ENCODE measurements around the gene GRID1. TPM values are rescaled to one million over a fixed set of nuclear protein-coding genes. Genes with fewer than 3 reads are reported as not detected.

GRID1 gene
- total RNA-seq, 4 donors from 2014 or later = 0.03 to 2.7 (median 0.49) TPM

DNA sequence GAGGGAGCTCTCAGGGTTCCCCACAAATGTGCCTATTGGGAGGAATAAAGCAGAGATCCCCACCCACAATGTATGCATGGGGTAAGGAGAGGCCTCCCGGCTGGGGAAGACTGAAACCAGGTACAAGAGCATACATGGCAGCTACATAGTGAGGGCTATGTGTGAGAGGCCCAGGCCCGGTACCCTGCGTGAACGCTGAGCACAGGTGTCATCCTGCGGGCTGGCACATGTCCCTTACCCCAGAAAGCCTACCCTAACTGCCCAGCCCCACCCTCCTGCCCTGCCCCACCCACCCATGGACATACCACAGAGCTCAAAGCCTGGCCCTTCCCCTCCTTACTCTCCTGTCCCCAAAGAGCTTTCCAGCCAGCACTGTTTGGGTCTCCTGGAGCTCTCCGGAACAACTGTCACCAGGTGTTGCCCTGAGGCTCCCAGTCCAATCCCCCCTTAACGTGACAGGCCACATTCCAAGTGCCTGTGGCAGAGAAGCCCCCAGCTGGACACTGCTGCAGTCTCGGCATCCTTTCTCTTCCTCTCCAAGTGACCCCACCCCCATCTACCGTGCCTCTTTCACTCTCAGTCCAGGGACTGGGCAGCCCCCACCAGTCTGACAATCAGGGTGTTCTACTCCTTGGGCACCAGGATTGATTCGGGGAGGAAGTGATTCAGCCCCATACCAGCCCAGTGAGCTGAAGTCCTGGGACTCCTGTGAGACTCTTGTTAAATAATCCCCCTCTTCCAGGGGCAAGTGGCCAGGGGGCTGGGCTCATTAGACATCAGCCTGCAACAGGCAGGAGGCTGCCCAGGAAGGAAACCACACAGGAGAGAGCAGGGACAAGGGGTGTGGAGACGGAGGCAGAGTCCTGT lies 19.6 kb downstream of the GRID1 start:
- no peaks in the 10 kb centered on the region for H3K4me1 ChIP-seq
- H3K9me3 ChIP-seq = no peaks in the 10 kb centered on the region
- H3K27ac ChIP-seq = no peak overlapping the region
- no peak for DNase-seq
- H3K27me3 ChIP-seq = no peaks in the 10 kb centered on the region
- TF ChIP-seq POLR2A (IDR thresholded peaks at IDR 0.05) (no peak), CTCF (IDR thresholded peaks at IDR 0.05) (no peak)
- H3K36me3 ChIP-seq = no peaks in the 10 kb centered on the region
- intact Hi-C loops (cut with DNase I) = no loop called here
- H3K4me3 ChIP-seq = no peak overlapping the region
- 60 to 79% methylated on average over 6 to 10 of the region's 11 CpGs for whole genome bisulfite sequencing, 2 donors

GRCh38 chr10:86345859-86346798 lies 20.5 kb downstream of the GRID1 start:
- no peak for TF ChIP-seq POLR2A (IDR thresholded peaks at IDR 0.05)
- TF ChIP-seq CTCF (IDR thresholded peaks at IDR 0.05) = no peak
- WGBS, 2 donors = 51 to 55% methylated on average over 7 to 8 of the region's 13 CpGs
- Histone ChIP-seq H3K27ac (no peak overlapping the region), H3K36me3 (no peaks in the 10 kb centered on the region), H3K27me3 (no peaks in the 10 kb centered on the region), H3K4me3 (no peak overlapping the region), H3K9me3 (no peaks in the 10 kb centered on the region), H3K4me1 (no peaks in the 10 kb centered on the region)
- no peak for DNase-seq
- intact Hi-C loops (cut with DNase I) = no loop called here

- Histone ChIP-seq H3K36me3 (no peaks in the 10 kb centered on the region), H3K27me3 (no peaks in the 10 kb centered on the region), H3K27ac (no peak overlapping the region), H3K9me3 (no peaks in the 10 kb centered on the region), H3K4me1 (no peaks in the 10 kb centered on the region), H3K4me3 (no peak overlapping the region)
- WGBS, 2 donors = 100% methylated on average over 2 of the region's 4 CpGs; no CpG with 5 or more reads in 1 of the 2 donors
- no peak for DNase-seq
- TF ChIP-seq CTCF (IDR thresholded peaks at IDR 0.05) = no peak
- intact Hi-C loops (cut with DNase I) = no loop called here
These were observed 21.2 kb downstream of the GRID1 start for GRCh38 chr10:86345296-86345858.

- no peaks in the 10 kb centered on the region for H3K27me3 ChIP-seq
- WGBS, 2 donors = 17 to 60% methylated on average over 1 to 2 of the region's 6 CpGs
- intact Hi-C loops (cut with DNase I) = no loop called here
- no peaks in the 10 kb centered on the region for H3K4me1 ChIP-seq
- TF ChIP-seq POLR2A (IDR thresholded peaks at IDR 0.05) (no peak), CTCF (IDR thresholded peaks at IDR 0.05) (no peak)
- H3K36me3 ChIP-seq = no peaks in the 10 kb centered on the region
- H3K27ac ChIP-seq = no peak overlapping the region
- no peaks in the 10 kb centered on the region for H3K9me3 ChIP-seq
- DNase-seq = no peak
- no peak overlapping the region for H3K4me3 ChIP-seq
These were observed 21.9 kb downstream of the GRID1 start for GRCh38 chr10:86344714-86345161.

Measured in esophagus squamous epithelium (tissue), 5 donors.